Stimulated activated CD4-positive, alpha-beta T cell treated with anti-CD3 and anti-CD28 coated beads, Interleukin-2, amount 100 ng/mL, for 4 hours (primary cell): ENCODE results near the gene MYDGF.
"Not testable (repeated sequence)": the region's sequence is repeated elsewhere in the genome, so short reads cannot be mapped to it uniquely, and the experiment has no call there.

Experiments
- DNase-seq: peaks from one replicate; pipeline ENCODE4 v3.0.0-alpha.2; 2020; ENCODE audit warnings: low read depth

The MYDGF gene

DNA sequence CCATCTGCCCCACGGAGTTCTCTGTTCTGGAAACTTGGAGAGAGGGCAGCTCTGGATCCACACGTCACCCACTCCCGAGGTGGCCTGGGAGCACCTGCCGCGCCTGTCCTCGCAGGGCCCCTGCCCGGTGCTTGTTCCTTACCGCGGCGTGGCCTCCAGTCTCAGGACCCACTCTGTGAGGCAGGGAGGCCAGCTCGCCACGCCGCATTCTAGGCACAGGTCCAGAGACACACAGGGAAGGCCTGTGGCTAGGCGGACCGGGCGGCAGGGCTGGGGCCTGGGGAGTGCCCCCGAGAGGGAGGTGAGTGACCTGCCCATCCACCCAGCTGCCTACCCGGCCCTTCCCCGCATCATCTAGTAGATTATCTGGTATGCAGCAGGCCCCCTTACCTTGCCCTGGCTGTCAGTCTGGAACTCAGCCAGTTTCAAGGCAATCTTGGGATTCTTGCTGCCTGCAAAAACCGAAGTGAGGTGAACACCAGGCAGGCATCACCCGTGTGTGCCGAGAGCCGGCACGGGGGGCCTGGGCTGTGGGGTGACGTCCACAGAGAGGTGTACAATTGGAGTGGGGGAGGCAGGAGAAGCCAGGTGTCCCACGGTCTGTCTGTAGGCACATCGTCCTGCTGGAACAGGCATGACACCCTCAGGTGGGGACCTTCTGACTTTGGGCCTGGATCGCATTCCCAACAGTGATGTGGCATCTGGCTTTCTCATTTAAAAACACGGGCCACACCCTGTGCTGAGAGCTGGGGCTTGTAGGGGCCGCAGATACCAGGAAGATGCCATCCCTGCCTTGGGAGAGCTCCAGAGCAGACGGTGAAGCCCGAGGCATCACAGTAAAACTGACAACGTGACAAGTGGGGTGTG lies 29.9 kb upstream of the MYDGF start:
- no peak for DNase-seq

DNA sequence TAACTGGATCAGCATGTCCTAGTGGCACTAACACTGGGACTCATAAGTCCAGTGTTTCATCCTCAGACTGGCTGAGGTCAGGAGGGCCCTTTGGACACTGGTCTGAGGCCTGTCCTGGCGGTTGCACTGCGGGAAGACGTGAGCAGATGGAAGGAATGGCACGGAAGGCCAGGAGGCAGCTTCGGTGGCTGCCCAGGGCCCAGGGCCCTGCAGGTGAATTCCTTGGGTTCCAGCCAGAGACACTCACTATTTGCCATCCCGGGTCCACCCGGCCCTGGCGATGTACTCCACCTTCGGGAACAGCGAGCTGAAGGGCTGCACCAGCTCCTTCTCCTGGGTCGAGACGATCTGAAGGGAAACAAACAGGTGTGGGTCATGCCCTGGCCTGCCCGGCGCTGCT lies 27.2 kb upstream of the MYDGF start:
- DNase-seq = no peak

DNA sequence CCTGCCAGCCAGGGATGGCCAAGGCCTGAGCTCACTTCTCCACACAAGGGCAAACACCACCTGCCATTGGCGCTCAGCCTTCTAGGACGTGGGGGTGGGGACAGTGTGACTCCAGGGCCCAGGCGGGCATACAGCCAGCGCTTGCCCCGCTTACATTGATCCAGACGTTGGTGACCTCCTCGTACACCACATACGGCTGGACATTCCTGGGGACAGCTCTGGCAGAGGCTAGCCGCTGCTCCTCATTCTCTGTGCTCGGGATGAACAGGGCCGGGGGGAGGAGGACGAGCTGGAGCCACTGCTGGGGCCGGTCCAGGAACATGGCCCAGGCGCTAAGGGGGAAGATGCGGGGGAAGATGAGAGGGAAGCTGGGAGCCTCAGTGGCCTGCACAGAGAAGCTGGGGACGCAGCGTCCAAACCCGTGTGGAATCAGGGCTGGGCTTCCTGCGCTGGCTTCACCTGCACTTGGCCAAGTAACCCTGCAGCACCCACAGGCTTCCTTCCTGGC lies 25.1 kb upstream of the MYDGF start:
- DNase-seq = no peak

DNA sequence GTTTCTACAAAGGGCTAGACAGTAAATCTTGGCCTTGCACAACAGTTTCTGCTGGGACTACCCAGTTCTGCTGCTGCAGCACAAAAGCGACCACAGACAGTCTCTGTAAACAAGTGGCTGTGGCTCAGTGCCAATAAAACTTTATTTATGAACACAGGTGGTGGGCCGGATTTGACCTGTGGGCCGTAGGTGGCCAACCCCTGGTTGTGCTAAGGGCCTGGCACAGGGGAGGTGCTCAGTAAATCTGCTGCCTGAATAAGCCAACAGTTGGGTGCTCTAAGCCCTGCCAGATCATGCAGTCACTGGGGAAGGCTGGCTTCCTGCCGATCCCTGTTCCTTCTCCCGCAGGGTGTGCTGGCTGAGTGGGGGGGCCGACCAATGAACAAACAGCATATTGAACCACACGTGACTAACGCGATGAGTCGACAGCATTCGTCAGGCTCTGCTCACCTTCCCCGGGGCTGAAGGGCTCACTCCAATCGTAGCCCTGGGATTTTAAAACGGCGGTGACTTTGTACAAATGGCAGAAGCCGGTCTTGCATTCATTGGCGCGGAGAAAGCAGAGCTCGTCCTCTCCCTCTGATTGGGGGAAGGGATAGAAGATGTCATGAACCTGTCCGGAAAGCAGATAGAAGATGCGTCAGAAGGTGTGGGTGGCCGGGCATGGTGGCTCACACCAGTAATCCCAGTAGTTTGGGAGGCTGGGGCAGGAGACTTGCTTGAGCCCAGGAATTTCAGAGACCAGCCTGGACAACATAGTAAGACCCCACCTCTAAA lies 24.3 kb upstream of the MYDGF start:
- no peak for DNase-seq

DNA sequence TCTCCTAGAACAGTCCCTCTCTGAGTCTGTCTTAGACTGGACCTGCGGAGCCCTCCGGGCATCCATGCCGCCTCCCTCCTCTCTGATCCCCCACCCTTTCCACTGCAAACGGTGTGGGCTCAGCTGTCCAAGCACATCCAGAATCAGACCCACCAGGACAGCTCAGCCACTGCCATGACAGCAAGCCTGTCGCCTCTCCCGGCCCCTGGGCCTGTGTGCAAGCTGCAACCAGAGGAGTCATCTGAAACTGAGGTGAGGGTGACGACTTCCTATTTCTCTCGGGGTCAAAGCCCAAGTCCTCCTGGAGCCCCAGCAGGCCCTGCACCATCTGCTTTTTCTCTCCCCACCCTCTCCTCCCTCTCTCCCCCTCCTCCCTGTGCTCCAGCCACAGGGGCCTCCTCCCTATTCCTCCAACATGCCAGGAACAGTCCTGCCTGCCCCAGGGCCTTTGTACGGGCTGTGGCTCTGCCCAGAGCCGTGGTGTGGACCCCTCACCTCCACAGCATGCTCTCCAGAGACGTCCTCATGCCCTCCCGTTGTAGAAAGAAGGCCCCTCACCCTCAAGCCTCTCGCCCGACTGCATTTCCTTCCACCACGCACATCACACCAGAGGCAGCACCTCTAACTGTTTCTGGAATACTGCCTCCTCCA lies 23.5 kb upstream of the MYDGF start:
- no peak for DNase-seq

DNA sequence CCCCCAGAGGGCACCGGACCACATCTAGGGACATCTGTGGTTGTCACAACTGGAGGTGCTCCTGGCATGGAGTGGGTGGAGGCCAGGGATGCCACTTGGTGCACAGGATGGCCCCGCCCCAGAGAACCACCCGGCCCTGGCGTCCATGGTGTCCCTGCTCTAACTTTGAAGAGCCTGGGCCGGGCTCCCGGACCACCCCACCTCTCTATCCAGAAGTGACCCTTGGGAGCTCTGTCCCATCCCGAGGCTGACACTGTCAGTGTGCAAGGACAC lies 22.9 kb upstream of the MYDGF start:
- DNase-seq = no peak

DNA sequence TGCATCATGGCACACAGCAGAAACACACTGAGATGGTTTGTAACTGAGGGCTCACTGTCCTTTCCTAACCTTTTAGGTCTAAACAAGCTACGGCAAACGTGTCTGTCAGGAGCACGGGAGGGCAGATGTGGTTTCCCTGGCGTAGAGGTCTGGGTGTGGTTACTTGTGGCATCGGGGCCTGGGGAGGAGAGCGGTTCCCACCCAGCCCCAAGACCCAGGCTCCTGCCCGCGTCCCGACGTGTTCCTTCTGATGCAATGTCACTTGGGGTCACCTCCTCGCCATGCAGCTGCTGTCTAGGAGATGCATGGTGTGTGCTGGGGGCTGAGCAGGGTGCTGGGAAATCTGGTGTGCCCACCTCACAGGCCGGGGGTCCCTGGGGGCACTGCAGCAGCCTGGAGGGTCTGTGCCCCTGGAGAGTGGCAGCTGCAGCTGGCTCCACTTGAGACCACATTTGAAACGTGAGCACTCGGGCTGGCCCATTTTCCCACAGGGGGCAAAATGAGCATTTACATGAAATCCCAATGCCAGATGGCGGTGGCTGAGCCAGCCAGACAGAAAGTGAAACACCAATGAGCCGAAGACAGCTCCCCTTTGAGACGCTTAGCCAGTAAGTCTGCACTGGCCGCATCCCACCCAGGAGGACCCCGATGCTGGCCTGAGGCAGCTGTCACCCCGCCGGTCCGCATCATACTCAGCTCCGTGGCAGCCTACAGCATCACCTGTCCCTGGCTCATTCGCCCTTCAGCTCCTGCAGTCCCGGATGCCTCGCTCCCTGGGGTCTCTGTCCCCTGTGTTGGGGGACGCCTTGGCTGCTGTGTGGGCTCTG lies 22.3 kb upstream of the MYDGF start:
- DNase-seq = no peak

DNA sequence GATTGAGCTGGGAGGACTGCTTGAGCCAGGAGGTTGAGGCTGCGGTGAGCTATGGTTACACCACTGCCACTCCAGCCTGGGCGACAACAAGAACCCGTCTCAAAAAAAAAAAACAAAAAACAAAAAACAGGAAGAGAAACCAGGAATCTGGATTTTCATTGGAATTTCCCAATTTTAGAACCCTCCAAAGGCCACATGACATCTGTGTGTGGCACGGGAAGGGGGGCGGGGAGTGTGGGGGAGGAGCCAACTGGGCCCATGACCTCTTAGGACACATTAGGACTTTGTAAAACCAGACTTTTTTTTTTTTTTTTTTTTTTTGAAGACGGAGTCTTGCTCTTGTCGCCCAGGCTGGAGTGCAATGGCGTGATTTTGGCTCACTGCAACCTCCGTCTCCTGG lies 21.2 kb upstream of the MYDGF start:
- no peak for DNase-seq

DNA sequence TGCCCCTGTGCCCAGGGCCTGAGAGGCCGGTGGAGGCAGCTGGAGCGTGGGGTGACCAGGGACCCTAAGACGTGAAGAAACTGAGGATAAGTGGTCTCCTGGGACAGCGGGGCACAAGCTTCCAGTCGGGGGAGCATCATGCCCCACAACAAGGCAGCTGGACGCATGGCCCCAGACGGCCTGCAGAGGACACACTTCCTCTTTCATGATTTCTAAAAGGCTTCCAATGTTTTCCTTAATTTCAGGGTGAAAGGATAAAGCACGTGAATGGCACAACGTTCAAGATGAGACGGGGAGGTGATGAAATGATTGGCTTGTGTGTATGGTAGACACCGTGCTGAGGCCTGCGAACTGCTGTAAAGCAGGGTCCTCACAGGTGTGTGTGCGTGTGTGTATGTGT lies 20.2 kb upstream of the MYDGF start:
- no peak for DNase-seq

DNA sequence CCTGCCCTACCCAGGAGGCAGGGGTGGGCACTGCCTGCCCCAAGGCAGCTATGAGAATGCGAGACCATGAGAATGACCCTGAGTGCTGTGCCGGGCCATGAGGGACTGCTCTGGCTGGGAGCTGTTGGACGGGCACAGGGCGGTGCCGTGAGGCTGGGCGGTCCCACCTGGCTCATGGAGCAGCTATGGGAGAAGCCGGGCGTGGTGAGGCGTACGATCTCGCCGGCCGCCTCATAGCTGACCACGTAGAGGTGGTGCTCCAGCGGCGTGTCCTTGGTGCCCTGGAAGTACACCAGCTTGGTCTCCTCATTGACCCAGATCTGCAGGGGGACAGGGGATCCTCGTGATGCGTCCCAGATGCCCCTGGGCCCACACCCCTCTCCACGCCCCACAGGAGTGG lies 19.3 kb upstream of the MYDGF start:
- no peak for DNase-seq

DNA sequence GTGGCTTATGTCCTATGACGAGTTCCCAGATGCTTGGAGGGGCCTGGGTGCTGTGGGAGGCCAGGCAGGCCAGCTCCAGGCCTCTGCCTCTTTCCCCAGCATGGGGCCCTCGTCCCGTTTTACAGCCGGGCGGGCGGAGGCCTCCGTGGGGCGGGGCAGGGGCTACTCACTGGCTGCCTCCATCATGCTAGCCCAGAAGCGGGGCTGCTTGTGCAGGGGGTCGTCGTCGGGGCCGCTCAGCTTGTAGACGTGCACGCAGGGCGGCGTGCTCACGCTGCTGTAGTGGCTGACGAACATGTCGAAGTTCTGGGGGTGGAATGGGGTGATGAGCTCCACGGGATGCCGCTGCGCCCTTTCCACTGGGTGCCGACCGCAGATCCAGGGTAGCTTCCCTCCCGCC lies 18.4 kb upstream of the MYDGF start:
- no peak for DNase-seq

DNA sequence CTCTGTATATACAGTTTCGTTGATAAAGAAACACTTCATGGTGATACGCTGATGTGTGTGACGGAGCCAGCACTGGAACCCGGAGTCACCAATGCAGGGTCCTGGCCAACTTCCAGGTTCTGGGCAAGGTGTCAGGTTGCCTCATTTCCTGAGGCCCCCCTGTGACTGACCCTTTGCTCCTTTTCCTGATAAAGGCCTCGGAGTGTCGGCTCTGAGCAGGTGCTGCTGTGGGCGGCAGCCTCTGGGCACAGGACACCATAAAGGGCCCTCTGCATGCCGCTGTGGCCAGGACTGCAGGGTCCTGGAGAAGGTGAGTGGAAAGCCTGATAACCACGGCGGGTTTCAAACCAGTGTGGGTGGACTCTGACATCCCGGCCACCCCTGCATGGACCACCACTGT lies 17.3 kb upstream of the MYDGF start:
- no peak for DNase-seq

DNA sequence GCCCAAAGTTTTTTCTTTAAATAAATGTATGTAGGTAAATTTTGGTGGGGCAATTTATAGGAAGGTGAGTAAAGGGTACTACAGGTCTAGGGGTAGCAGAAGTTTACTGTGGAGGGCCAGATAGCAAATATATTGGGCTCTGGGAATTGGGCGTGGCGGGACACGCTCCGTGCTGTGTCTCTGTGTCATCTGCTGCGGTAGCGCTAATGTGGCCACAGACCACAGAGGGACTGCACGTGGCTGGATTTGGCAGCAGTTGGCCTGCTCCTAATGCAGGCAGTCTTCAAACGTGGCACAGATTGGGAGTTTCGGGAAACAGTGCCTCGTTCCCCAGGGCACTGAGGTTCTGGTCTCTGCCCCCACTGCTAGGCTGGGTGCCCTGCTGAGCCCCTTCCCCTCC lies 16.6 kb upstream of the MYDGF start:
- DNase-seq = no peak

DNA sequence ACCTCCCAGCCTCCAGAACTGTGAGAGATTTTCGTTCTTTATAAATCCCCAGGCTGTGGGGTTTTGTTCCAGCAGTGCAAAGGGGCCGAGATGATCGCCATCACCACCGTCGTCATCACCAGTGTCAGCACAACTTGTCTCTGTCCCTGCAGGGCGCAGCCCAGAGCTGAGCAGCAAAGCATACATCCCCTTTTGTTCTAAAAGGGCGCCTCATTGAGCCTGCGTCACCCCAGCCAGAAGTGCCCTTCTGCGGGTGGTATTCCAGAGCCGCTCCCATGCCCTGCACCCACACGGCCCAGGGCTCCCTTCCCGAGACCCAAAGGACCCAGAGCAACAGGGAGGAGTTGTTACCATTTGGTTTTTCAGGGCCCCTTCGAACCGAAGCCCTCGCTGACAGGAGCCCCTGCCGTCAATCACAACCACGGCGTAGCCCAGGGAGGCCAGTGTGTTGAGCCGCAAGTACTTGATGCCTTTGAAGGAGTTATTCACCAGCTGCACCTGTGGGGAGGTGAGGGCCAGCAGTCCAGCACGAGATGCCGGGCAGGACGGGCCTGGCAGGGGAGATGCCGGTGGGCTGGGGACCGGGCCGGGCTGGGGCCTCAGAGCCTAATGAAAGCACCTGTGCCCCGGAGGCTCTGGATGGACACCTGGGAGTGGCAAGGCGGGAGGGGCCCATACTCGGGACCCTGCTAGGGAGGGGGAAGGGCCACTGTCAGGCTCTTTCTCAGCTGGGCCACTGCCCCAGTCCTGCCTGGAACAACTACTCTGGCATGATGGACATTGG lies 14.4 kb upstream of the MYDGF start:
- no peak for DNase-seq

DNA sequence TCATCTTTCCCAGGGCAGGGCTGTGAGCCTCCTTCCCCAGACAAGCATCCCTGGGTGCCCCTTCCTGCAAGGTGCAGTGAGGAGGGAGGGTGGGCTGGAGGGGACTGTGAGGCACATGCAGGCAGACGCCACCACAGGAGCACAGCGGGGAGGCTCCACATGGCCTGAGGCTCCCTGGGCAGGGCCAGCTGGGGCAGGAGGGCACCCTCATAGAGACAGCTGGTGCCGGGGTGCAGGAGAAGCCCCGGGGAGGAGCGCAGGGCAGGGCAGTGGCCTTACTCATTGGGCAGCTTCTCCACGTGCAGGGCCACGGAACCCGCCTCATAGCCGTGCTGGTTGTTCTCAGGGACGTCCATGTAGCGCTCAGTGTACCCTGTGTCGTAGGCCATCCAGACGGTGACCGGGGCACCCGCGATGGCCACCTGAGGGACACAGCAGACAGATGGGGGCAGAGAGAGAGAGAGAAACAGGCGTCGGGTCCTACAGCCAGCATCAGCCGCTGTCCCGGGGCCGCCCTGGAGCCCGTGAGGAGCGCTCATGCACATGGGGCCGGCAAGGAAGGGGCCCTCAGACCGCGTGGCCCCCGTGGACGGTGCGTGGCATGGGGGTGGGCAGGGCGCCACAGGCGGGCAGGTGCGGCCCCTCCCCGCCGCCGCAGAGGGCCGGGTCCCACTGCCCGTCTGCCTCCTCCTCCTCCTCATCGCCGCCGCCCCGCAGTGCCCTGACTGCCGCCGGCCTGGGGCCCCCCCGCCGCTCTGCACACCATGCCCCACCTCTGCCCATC lies 12.5 kb upstream of the MYDGF start:
- DNase-seq = no peak

DNA sequence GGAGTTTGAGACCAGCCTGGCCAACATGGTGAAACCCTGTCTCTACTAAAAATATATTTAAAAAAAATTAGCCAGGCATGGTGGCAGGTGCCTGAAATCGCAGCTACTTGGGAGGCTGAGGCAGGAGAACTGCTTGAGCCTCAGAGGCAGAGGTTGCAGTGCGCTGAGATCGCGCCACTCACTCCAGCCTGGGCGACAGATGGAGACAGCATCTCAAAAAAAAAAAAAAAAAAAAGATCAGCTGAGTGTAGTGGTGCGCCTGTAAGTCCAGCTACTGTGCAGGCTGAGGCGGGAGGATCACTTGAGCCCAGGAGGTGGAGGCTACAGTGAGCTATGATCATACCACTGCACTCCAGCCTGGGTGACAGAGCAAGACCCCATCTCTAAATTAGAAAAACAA lies 9.9 kb upstream of the MYDGF start:
- not testable (repeated sequence) for DNase-seq

DNA sequence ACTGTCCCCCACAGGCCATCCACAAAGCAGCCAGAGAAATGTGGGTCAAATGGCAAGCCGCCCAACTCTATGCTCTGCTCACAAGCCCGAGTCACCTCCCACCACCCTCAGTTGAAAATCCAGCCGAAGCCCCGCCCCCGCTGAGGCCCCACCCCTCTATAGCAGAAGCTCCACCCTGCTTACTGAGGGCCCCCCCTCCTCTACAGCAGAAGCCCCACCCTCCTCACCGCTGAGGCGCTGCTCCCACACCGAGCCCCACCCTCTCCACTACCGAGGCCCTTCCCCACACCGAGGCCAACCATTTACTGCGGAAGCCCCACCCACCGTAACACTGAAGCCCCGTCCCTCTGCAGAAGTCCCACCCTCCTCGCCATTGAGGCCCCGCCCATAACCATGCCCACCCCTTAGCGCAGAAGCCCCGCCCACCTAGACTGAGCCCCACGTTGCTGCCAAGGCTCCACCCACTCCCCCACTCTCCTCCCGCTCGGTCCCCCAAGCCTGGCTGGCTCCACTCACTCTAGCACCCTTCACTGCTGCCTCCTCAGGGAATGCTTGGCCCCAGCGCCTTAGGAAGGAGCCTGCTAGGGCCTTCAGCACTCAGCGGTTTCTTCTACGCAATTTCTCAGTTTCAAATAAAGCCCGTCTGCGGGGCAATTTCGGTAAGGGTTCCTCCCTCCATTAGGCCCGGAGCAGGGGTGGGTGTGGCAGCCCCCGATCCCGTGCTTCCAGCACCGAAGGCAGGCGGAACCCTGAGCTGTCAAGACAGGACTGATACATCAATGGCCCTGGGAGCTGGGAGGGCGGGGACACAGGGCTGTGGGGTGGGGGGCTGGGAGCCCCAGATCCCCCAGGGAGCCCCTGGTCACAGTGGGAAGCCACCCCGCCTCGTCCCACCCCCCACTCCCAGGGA lies 9.0 kb upstream of the MYDGF start:
- no peak for DNase-seq

DNA sequence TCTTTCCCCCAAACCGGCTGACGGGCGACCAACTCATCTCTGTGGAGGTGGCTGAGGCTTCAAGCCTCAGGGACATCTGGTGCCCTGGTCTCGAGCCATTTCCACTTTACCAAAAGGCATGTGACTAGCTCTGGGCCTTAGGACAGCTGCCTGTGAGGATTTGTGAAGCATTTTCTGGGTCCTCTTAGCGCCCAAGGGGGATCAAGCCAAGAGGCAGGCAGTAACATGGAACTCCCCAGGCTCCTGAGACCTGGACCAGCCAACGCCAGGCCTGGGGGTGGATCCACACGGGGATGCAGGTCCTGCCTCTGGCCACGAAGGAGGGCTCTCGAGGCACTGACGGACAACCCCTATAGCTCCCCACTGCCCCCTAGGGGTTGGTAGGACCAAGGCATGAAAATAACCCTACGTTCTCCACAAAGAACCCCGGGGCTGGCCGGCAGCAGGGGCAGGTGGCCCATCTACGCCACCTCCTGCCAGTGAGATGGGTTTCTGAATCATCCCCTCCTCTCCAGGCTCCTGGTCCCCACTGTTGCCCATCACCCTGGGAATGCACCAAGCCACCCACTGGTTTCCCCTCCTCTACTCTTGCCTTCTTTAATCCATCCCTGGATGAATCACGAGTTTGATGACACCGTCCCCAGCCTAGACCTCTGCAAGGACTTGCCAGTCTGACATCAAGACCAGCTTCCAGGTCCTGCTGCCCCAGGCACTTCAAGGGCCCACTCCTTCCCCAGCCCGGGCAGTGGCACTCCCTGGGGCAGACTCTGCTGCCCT lies 7.0 kb upstream of the MYDGF start:
- DNase-seq = no peak

DNA sequence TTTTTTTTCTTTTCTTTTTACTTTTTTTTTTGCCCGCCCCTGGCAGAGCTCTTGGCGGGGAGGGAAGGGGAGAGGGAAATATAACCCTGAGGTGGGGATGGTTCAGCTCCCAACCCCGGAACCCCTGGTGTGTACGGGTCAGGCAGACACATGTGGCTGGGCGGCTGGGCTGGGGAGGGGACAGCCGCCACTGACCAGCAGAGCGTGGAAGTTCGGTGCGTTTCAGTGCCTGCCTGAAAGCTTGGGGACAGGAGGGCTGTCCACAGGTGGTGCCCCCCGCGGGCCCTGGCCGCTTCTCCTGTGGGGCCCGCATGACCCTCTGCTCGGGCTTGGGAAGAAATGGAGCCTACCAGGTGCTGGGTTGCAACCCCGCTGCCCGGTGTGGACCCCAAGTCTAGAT lies 5.2 kb upstream of the MYDGF start:
- DNase-seq = no peak
